ENCODE data around the gene SLC2A8.

DNA sequence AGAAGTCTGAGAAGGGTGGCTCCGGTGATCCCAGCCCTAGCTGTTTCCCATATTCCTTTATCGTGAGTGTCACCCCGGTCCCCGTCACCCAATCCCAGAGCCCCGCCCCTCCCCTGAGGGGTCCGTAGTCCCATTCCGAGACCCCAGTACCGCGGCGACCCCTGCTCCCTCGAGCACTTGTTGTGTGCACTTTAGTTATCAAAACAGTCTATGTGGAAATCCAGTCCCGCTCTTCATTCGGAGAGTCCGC, 54.6 kb downstream of the SLC2A8 start:
- TF ChIP-seq, protein P1, sequence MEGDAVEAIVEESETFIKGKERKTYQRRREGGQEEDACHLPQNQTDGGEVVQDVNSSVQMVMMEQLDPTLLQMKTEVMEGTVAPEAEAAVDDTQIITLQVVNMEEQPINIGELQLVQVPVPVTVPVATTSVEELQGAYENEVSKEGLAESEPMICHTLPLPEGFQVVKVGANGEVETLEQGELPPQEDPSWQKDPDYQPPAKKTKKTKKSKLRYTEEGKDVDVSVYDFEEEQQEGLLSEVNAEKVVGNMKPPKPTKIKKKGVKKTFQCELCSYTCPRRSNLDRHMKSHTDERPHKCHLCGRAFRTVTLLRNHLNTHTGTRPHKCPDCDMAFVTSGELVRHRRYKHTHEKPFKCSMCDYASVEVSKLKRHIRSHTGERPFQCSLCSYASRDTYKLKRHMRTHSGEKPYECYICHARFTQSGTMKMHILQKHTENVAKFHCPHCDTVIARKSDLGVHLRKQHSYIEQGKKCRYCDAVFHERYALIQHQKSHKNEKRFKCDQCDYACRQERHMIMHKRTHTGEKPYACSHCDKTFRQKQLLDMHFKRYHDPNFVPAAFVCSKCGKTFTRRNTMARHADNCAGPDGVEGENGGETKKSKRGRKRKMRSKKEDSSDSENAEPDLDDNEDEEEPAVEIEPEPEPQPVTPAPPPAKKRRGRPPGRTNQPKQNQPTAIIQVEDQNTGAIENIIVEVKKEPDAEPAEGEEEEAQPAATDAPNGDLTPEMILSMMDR (IDR thresholded peaks at IDR 0.05) = no peak
- no peak for TF ChIP-seq POLR2AphosphoS5 (IDR thresholded peaks at IDR 0.05; ENCODE audit: insufficient read depth in 1 of 2, low read depth in 1 of 2)
- TF ChIP-seq POLR2A (IDR thresholded peaks at IDR 0.05) = no peak

All from vagina (tissue), 2 donors.